ENCODE measurements around the gene PTPRA.

DNA sequence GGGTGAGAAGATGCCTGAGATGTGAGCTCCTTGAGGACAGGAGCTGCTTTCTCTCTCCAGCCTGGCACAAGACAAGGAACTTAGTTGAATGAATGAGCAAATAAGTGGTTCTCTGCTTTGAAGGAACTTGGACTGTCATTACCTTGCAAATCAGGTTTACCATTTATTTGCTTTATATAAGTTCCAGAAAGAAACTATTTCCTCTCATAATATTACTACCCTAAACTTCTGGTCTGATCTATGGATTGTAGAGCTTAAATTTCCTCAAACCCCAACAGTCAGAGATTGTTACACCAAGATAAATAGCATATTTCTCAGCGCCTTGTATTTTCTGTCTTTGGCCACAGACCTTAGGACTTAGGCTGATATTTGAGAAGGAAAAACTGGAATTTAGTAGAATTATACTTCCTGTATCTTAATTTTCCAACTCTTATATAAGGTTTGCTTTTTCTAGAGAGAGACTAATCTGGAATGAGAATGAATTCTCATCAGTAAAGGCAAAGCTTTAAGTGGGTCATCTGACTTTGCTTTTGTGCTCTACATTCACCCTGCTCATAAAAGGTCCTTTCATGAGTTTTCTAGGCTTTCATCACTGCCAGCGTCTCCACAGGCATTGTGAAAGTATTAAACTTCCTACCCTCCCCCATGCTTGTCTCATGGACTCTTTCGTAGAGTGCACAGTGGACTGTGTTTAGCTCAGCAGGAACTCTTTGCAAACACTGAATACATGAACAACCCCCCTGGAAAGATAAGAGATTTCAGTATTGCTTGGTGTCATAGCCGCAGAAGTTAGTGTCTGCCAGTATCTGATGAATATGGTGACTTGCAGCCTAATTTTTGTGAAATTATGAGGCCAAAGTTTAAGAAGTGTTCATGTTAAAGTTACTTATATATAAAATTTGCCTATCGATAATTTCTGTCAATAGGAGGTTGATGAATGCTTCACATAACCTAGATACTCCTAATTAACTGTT is 74.0 kb downstream of the PTPRA start:
- TF ChIP-seq, protein P1, sequence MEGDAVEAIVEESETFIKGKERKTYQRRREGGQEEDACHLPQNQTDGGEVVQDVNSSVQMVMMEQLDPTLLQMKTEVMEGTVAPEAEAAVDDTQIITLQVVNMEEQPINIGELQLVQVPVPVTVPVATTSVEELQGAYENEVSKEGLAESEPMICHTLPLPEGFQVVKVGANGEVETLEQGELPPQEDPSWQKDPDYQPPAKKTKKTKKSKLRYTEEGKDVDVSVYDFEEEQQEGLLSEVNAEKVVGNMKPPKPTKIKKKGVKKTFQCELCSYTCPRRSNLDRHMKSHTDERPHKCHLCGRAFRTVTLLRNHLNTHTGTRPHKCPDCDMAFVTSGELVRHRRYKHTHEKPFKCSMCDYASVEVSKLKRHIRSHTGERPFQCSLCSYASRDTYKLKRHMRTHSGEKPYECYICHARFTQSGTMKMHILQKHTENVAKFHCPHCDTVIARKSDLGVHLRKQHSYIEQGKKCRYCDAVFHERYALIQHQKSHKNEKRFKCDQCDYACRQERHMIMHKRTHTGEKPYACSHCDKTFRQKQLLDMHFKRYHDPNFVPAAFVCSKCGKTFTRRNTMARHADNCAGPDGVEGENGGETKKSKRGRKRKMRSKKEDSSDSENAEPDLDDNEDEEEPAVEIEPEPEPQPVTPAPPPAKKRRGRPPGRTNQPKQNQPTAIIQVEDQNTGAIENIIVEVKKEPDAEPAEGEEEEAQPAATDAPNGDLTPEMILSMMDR (conservative IDR thresholded peaks at IDR 0.05; ENCODE audit: low read depth, low read length): no peak
- TF ChIP-seq EZH2 (IDR thresholded peaks at IDR 0.05; ENCODE audit: borderline replicate concordance, low read depth, low read length, poor library complexity, severe bottlenecking): no peak
